Central memory CD8-positive, alpha-beta T cell (primary cell): ENCODE measurements around the gene CELF5.
A peak's percentile ranks its signal among the peaks of the same experiment; 100 is the strongest.

ENCODE experiments used
- ATAC-seq: fragments of 150-1000 bp; cut with Tn5 transposase; replicated peaks from 2 replicates; pipeline ENCODE4 v1.10.0; 2022; ENCODE audit warnings: mild to moderate bottlenecking, moderate FRiP score, moderate number of reproducible peaks; ENCODE audit not compliant: poor library complexity, severe bottlenecking; ENCODE audit errors: extremely low read depth
- DNase-seq, 2 donors: peaks; one replicate each; pipeline ENCODE4 v3.0.0; 2021; ENCODE audit warnings: low spot score in 2 of 2
- H3K27ac Mint-ChIP-seq: one replicate; pipeline ENCODE4 v1.8.0; 2022; ENCODE audit warnings: low read depth, mild to moderate bottlenecking, moderate library complexity, mixed read lengths
- H3K27me3 Mint-ChIP-seq: one replicate; pipeline ENCODE4 v1.8.0; 2022; ENCODE audit warnings: mixed read lengths
- H3K36me3 Mint-ChIP-seq: one replicate; pipeline ENCODE4 v1.8.0; 2022; ENCODE audit warnings: mild to moderate bottlenecking, moderate library complexity, mixed read lengths; ENCODE audit not compliant: insufficient read depth
- H3K4me1 Mint-ChIP-seq: one replicate; pipeline ENCODE4 v1.8.0; 2022; ENCODE audit warnings: mixed read lengths
- H3K4me3 Mint-ChIP-seq: one replicate; pipeline ENCODE4 v1.8.0; 2022; ENCODE audit warnings: mild to moderate bottlenecking, moderate library complexity, mixed read lengths
- H3K9me3 Mint-ChIP-seq: one replicate; pipeline ENCODE4 v1.8.0; 2022; ENCODE audit warnings: mixed read lengths

The CELF5 gene

GRCh38 chr19:3302755-3303154 lies 78.3 kb downstream of the CELF5 start:
- DNase-seq (no peak), ATAC-seq (no peak)
- Mint-ChIP-seq H3K4me3 (no peak overlapping the region), H3K27ac (no peak overlapping the region), H3K4me1 (no peaks in the 10 kb centered on the region), H3K9me3 (no peaks in the 10 kb centered on the region), H3K27me3 (peaks cover 31% of the 10 kb centered on the region), H3K36me3 (peaks cover 2% of the 10 kb centered on the region)

DNA sequence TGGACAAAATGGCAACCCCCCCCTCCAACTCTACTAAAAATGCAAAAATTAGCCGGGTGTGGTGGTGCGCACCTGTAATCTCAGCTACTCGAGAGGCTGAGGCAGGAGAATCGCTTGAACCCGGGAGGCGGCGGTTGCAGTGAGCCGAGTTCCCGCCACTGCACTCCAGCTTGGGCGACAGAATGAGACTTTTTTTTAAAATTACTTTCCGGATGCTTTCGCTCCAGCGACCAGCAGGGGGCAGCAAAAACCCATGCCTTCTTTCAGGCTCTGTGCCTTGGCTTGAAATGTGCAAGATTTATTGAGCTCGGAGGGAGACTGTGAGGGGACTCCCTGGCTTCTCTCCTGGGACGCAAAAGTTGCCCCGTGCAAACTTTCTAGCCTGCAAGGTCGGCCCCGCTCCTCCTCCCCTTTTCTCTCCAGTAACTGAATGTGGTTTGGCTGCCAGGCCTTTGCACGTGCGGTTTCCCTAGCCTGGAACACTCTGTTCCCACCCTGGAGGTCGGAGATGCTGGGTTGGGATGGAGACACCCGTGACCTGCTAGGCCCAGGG lies 80.5 kb downstream of the CELF5 start:
- peaks cover 36% of the 10 kb centered on the region for H3K27me3 Mint-ChIP-seq

DNA sequence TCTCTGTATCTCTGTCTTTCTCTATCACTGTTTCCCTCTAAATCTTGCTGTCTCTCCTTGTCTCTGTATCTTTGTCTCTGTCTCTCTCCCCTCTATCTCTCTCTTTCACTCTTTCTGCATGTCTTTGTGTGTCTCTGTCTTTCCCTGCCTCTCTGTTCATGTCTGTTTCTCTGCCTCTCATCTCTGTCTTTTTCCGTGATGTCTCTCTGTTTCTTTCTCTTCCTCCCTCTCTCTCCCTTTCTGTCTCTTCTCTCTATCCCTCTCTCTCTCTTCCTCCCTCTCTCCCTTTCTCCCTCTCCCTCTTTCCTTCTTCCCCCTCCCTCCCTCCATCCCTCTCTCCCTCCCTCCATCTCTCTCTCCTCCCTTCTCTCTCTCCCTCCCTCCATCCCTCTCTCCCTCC lies 85.3 kb downstream of the CELF5 start:
- Mint-ChIP-seq H3K4me1 (no peaks in the 10 kb centered on the region), H3K27ac (no peak overlapping the region), H3K27me3 (peaks cover 58% of the 10 kb centered on the region), H3K4me3 (no peak overlapping the region), H3K9me3 (no peaks in the 10 kb centered on the region), H3K36me3 (no peaks in the 10 kb centered on the region)
- DNase-seq, result no peak
- ATAC-seq, result no peak

More for the DNA sequence above, 80.5 kb downstream of the CELF5 start:
- peak; percentile 69 to 78 for DNase-seq
- H3K36me3 Mint-ChIP-seq, result peaks cover 2% of the 10 kb centered on the region
- no peak overlapping the region for H3K27ac Mint-ChIP-seq
- no peaks in the 10 kb centered on the region for H3K9me3 Mint-ChIP-seq
- no peak overlapping the region for H3K4me3 Mint-ChIP-seq
- H3K4me1 Mint-ChIP-seq, result no peaks in the 10 kb centered on the region
- no peak for ATAC-seq

DNA sequence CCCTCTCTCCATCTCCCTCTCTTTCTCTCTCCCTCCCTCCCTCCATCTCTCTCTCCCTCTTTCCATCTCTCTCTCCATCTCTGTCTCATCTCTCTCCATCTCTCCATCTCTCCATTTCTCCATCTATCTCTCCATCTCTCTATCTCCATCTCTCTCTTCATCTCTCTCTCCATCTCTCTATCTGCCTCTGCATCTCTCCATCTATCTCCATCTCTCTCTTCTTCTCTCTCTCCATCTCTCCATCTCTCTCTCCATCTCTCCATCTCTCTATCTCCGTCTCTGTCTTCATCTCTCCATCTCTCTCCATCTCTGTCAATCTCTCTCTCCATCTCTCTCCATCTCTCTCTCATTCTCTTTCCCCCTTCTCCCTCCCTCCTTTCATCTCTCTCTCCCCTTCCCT lies 85.8 kb downstream of the CELF5 start:
- ATAC-seq, result no peak
- H3K4me1 Mint-ChIP-seq, result no peaks in the 10 kb centered on the region
- H3K27ac Mint-ChIP-seq, result no peak overlapping the region
- DNase-seq, result no peak
- H3K9me3 Mint-ChIP-seq, result no peaks in the 10 kb centered on the region
- H3K4me3 Mint-ChIP-seq, result no peak overlapping the region
- H3K36me3 Mint-ChIP-seq, result no peaks in the 10 kb centered on the region
- H3K27me3 Mint-ChIP-seq, result peaks cover 52% of the 10 kb centered on the region

- H3K27ac Mint-ChIP-seq, result no peak overlapping the region
- no peak overlapping the region for H3K4me3 Mint-ChIP-seq
- no peak for ATAC-seq
- H3K4me1 Mint-ChIP-seq, result no peaks in the 10 kb centered on the region
- no peaks in the 10 kb centered on the region for H3K36me3 Mint-ChIP-seq
- peaks cover 52% of the 10 kb centered on the region for H3K27me3 Mint-ChIP-seq
- no peak for DNase-seq
- no peaks in the 10 kb centered on the region for H3K9me3 Mint-ChIP-seq
Observed at GRCh38 chr19:3310711-3311110, 86.2 kb downstream of the CELF5 start.

GRCh38 chr19:3313199-3313575 lies 88.7 kb downstream of the CELF5 start:
- Mint-ChIP-seq H3K27ac (no peak overlapping the region), H3K27me3 (peaks cover 60% of the 10 kb centered on the region), H3K4me1 (no peaks in the 10 kb centered on the region), H3K9me3 (no peaks in the 10 kb centered on the region), H3K4me3 (no peak overlapping the region), H3K36me3 (no peaks in the 10 kb centered on the region)
- DNase-seq (no peak), ATAC-seq (no peak)

GRCh38 chr19:3314962-3315675 lies 90.7 kb downstream of the CELF5 start:
- DNase-seq, result no peak
- H3K27ac Mint-ChIP-seq, result no peak overlapping the region
- H3K4me3 Mint-ChIP-seq, result no peak overlapping the region
- H3K4me1 Mint-ChIP-seq, result no peaks in the 10 kb centered on the region
- H3K9me3 Mint-ChIP-seq, result no peaks in the 10 kb centered on the region
- H3K36me3 Mint-ChIP-seq, result no peaks in the 10 kb centered on the region
- ATAC-seq, result no peak
- peaks cover 50% of the 10 kb centered on the region for H3K27me3 Mint-ChIP-seq

- no peaks in the 10 kb centered on the region for H3K4me1 Mint-ChIP-seq
- H3K4me3 Mint-ChIP-seq, result no peak overlapping the region
- no peaks in the 10 kb centered on the region for H3K9me3 Mint-ChIP-seq
- no peak for ATAC-seq
- DNase-seq, result no peak
- no peaks in the 10 kb centered on the region for H3K36me3 Mint-ChIP-seq
- peaks cover 46% of the 10 kb centered on the region for H3K27me3 Mint-ChIP-seq
- H3K27ac Mint-ChIP-seq, result no peak overlapping the region
Observed at GRCh38 chr19:3315676-3315973, 91.2 kb downstream of the CELF5 start.

DNA sequence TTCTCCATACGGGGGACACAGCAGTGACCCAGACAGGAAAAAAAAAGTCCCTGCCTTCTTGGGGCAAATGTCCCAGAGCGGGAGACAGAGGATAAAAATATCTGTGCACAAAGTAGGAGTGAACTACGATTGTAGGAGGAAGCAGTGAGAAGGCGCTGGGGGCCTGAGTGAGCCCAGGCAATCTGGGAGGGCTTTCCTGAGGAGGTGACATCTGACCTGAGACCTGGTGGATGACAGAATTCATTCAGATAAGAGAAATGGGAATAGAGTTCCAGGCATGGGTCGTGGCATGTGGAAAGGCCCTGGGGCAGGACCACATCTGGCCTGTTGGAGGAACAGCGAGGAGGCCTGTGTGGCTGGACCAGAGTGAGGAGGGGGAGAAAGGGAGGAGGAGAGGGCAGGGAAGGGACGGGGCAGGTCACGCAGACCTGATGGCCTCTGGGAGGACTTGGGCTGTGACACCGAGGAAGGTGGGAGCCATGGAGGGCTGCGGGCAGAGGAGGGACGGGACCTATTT lies 91.7 kb downstream of the CELF5 start:
- Mint-ChIP-seq H3K9me3 (no peaks in the 10 kb centered on the region), H3K4me1 (no peaks in the 10 kb centered on the region), H3K36me3 (no peaks in the 10 kb centered on the region), H3K4me3 (no peak overlapping the region), H3K27ac (no peak overlapping the region), H3K27me3 (peaks cover 46% of the 10 kb centered on the region)
- ATAC-seq (no peak), DNase-seq (no peak)

DNA sequence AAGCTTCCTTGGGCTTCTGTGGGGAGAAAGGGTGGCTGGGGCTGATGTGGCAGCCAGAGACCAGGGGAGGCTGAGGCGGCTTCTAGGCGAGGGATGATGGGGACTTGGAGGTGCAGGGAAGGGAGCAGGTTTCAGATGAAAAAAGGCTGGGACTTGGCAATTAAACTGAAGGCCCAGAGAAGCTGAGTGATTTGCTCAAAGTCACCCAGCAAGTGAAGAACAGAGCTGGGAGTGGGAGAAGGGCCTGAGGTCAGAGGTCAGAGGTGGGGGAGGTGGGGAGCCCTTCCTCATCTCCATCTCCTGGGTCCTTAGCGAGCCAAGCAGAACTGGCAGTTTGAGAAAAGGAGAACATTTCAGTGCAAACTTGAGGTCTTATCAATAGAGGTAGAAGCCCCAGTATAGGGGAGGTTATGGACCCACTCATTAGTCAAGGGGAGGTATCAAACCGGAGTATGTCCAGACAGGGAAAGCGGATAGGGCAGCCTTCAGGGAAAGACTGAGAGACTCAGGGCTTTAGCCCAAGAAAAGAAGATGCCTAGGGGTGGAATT lies 92.3 kb downstream of the CELF5 start:
- DNase-seq (no peak), ATAC-seq (no peak)
- Mint-ChIP-seq H3K36me3 (no peaks in the 10 kb centered on the region), H3K27me3 (peaks cover 46% of the 10 kb centered on the region), H3K9me3 (no peaks in the 10 kb centered on the region), H3K4me1 (no peaks in the 10 kb centered on the region), H3K27ac (no peak overlapping the region), H3K4me3 (no peak overlapping the region)

GRCh38 chr19:3319643-3320353 lies 95.3 kb downstream of the CELF5 start:
- Mint-ChIP-seq H3K36me3 (peaks cover 1% of the 10 kb centered on the region), H3K4me1 (no peaks in the 10 kb centered on the region), H3K9me3 (no peaks in the 10 kb centered on the region), H3K27ac (no peak overlapping the region), H3K4me3 (no peak overlapping the region), H3K27me3 (peaks cover 43% of the 10 kb centered on the region)
- no peak for DNase-seq
- no peak for ATAC-seq

GRCh38 chr19:3320354-3320670 lies 95.9 kb downstream of the CELF5 start:
- H3K27me3 Mint-ChIP-seq, result peaks cover 43% of the 10 kb centered on the region

DNA sequence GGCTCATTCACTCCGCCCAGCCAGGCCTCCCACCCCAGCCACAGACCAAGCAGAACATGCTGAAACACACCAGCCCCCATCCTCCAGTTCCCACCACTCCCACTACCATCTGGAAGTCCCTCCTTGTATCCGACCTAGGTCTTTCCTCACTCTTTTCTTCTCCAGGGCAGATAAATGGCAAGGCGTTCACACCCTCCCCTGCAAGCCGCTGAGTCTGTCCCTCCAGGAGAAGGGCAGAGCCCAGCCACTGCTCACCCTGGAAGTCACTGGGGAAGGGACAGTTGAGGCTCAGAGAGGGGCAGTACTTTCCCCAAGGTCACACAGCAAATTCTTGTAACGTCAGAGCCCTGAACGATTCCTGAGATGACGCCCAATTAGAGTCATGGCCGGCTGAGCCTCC lies 96.4 kb downstream of the CELF5 start:
- Mint-ChIP-seq H3K4me3 (no peak overlapping the region), H3K36me3 (peaks cover 1% of the 10 kb centered on the region), H3K27me3 (peaks cover 40% of the 10 kb centered on the region), H3K4me1 (no peaks in the 10 kb centered on the region), H3K27ac (no peak overlapping the region), H3K9me3 (no peaks in the 10 kb centered on the region)
- DNase-seq (no peak), ATAC-seq (no peak)

More at GRCh38 chr19:3320354-3320670, 95.9 kb downstream of the CELF5 start:
- no peaks in the 10 kb centered on the region for H3K4me1 Mint-ChIP-seq
- no peak overlapping the region for H3K4me3 Mint-ChIP-seq
- peaks cover 1% of the 10 kb centered on the region for H3K36me3 Mint-ChIP-seq
- no peak overlapping the region for H3K27ac Mint-ChIP-seq
- ATAC-seq (no peak), DNase-seq (no peak)
- H3K9me3 Mint-ChIP-seq, result no peaks in the 10 kb centered on the region
